ENCODE data around the gene HNRNPAB.

- TF ChIP-seq EZH2 (IDR thresholded peaks at IDR 0.05; ENCODE audit: borderline replicate concordance, low read length) (no peak), CTCF (conservative IDR thresholded peaks at IDR 0.05 in 1 of 2, IDR thresholded peaks at IDR 0.05 in 1 of 2; ENCODE audit: extremely low read depth in 1 of 2, insufficient read depth in 1 of 2, low read depth in 1 of 2, low read length in 2 of 2) (no peak)
Measured at GRCh38 chr5:178193251-178193809, 11.0 kb upstream of the HNRNPAB start.
